Measurements from ENCODE around the gene MRRF.

The MRRF gene, protein sequence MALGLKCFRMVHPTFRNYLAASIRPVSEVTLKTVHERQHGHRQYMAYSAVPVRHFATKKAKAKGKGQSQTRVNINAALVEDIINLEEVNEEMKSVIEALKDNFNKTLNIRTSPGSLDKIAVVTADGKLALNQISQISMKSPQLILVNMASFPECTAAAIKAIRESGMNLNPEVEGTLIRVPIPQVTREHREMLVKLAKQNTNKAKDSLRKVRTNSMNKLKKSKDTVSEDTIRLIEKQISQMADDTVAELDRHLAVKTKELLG

DNA sequence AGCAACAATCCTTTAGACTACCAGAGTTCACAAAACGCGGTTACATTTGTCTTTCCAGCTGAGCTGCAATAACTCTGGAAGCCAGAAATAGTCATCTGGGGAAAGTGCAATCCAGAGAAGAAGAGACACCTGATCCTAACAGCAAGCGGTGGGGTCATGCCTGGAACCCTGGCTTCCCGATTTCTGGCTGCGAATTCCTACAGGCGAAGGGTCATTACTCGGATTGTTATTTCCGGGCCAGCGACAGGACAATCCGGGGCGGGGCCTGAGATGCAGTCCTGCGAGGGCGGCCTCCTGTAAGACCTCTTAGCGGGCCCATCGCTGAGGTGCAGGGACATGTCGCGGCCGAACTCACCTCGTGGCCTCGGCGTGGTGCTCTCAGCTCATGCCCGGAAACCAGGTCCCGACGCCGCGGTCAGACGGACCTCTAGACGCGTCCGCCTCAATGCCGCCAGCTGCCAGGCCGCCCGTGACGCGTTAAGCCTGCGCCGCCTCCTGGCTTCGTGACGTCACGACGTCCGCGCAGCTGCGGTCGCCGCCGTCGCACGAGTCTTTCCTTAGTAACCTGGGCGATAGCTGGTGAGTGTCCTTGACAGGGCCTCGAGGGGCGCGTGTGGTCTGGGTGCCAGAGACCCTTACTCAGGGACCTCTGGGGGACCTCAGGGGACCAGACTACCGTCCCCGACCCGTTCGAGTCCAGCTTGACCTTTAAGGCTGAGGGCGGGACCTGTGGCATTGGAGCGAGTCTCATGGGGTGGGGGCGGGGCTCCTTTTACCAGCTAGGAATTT, at the start of gene MRRF, which contains the start of gene RBM18:
Gene MRRF, plus strand, starts transcription at position 523 of the 789 bp plus-strand sequence. CDS start 6,010 bp downstream, outside the sequence.
Gene RBM18, minus strand, starts transcription at position 481 of the 789 bp plus-strand sequence. CDS start 3,348 bp downstream, outside the sequence.
- DNase-seq (ENCODE audit: low spot score) = peak; percentile 69

DNA sequence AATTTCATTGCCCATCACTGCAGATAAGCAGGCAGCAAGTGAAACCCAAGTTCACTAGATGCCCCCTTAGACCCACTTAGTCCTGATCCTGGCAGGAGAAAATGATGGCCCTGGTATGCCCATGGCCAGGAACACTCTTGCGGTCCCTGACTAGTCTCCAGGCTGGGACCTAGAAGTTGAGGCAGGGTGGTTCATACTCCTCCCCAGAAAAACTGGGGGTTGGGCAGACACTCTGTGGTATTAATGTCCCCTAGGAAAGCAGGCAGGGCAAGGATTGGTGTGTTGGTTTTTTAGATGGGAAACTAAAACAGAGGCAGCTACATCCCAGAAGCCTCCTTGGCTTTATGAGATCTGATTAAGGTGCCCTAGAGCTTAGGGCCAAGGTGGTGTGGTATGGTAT, 49.0 kb upstream of the MRRF start:
- no peak for DNase-seq (ENCODE audit: low spot score)

DNA sequence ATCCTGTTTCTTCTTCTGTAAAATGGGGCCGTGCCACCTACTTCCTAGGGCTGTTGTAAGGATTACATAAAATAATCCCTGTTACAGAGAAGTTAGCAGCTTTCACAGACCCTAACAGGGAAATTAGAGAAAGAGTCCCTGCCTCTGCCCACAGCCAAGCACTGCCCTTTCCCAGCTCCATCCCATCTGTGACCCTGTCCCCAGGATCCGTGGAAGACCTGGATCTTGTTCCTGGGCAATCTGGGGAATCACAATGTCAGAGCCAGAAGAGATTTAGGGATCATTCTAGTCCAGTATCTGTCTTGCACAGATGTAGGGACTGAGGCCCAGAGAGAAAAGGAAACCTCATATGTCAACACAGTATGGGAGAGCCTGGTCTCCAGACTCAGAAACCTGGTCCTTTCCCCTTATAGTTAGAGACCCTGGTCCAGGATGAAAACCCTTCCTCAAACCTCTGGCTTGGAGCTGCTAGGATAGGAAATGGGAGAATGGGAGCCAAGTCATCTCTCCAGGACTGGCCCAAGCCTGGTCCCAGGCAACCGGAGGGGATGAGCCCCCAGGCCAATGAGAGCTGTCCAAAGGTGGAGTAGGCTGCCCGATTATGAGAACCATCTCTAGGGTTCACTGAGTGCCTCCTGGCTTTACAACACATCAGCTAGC, 48.4 kb upstream of the MRRF start:
- no peak for DNase-seq (ENCODE audit: low spot score)

DNA sequence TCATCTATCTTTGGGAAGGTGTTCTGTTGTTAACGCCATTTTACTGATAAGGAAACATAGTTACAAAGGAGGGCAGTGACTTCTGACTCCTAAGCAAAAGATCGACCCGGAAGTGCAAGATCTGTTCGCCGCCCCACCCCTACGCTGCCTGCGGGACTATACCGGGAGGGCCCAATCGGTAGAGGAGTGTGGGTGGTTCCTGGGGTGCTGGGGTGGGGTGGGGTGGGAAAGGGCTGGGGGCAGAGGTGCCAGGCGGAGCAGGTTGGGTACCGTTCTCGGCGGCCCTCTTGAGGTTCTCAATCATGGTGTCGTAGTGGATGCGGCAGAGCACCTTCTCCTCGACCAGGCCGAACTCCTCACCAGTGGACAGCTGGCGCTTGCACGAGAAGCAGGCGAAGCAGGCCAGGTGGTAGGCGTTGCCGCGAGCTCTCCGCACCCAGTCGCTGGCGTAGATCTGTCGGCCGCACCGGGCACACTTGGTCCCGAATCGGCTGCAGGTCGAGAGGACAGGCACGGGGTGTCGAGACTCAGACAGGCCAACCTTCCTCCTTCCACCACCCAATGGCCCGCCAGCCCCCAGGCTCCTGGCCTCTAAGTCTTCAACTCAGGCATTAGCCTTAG, 47.8 kb upstream of the MRRF start:
- DNase-seq (ENCODE audit: low spot score) = no peak

DNA sequence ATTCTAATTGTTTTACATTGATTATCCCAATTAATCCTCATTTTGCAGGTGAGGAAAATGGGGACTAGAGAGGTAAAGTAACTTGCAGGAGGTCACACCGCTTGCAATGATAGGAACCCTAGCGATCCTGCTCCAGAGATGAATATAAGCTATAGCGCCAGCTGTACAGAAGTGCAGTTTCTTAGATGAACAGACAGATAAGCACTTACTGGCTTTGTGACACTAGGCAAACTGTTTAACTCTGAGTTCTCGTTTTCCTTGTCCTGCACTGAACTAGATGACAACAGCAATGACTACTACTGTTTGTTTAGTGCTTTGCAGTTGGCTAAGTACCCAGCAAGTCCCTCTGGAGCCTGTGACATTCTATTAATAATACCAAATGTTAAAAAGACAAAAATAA, 47.0 kb upstream of the MRRF start:
- DNase-seq (ENCODE audit: low spot score) = no peak

DNA sequence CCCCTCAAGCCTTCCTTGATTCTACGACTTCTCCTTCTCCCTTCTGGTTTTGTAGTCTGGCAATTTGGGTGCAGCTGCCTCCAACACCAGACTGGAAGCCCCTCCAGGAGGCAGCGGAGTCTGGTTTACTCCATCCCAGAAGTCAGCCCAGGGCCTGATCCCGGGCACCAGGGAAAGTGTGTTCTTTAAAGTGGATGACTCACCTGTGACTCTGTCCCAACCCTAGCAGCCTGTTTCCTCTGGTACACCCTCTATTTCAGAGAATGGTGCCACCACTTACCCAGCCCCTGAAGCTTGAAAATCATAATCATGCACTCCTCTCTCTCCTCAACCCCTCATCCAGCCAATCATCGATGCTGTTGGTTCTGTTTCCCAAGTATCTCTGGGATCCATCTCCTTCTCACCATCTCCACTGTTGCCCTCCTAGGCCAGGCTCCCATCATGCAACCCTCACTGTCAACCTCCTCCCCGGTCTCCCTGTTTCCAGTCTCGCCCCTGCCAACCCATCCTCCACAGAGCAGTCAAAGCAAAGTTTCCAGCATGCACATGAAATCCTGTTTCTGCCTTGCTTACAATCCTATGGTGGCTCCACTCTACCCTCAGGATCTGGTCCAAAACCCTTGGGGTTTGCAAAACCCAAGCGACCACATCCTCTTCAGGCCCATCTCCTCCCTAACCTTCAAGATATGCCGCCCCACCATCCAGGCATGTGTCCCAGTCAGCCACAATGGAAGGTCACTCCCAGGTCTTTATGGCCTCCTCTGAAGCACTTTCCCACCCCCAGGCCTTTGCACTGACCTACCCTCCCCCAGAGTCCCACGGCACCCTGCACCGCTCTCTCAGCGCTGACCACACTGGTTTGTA, 46.4 kb upstream of the MRRF start:
- DNase-seq (ENCODE audit: low spot score) = no peak

DNA sequence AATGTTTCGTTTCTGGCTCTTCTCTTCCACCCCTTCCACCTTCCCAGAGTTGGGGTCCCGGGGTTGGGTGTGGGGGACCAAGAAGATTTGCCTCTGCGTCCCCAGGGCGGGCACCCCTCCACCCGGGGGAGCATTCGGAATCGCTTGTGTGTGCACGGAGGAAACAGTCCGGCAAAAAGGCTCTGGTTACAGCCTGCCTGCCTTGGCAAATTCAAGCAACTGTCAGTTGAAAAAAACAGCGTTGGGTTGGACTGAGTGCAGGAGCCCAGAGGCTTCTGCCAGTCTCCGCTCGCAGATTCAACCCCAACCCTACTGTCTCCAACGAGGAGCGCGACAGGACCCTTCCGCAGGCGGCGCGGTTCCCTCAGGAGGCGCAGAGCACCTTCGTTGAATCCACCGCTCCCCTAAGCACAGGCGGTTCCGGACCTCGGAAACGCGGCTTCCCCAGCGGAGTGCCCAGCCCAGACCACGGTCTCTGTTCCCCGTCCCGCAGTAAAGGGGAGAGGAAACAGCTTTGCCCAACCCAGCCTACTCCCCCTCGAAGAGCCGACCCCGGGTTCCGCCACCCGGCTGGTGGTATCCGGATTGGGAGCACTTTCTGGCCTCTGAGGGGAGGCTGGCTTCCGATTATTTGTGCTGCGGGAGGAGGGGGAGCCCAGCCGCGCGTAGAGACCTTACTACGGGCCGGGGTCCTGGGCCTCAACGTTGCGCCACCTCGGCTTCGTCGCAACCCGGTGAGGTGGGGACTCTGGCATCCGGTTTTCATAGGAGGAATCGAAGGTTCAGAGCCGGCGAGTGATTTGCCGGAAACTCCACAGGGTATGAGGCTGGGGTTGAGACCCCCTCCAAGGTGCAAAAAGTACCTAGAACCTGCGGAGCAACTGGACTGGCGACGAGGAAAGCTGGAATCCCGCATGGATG, 45.5 kb upstream of the MRRF start:
- DNase-seq (ENCODE audit: low spot score) = no peak

DNA sequence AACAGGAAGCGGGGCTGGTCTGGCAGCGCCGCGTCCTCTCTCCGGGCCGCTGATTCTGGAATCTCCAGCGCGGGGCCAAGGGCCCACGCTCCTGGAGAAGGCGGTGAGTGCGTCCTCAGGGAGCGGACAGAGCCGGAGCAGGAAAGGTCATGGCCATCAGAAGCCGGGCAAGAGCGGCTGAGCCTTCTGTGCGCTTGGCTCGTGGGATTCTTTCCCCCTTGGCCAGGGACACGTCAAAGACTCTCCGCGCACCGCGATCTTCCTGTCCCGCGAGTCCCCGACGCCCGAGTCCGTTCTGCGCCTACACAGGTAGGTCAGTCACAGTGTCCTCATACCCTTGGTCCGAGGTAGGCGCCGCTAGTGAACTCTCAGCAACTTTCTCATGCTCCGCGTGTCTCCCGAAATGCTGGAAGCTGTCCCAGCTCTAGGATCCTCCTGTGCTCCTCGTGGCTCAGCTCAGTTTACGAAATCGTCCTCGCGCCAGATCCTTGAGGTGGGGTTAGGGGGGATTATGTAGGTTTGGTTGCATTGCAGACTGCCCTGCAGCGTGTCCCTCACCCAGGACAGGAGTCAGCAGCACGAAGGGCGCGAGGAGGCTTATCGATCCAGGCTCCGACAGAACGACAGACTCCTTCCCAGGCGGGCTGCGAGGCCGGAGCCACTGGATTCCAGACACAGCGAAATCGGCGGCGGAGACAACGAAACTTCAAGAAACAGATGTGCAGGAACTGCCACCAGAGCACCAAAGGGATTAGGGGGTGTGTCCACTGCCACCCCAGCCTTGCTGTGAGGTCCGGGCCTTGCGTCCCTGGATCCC, 44.6 kb upstream of the MRRF start:
- DNase-seq (ENCODE audit: low spot score) = no peak

DNA sequence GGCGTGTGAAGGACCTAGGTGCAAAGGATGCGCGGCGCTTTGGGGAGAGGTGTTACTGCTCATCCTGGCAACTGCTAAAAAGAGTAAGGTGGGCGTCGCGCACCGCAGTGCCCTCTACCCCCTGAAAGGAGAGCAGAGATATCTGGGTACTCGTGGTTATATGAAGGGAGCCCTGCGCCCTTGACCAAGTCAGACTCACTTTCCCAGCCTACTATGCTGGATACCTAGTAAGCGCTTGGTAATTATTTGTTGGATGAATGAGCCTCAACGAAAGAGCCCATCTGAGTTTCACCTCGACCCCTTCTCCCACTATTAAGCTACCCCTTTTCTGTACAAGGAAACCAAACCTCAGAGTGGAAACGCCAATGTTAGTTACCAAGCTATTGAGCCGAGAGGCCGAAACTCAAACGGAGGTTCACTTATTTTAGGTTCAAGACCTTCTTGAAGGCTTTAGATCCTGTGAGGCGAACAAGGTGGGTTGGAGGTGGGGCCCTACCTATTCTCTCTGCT, 44.0 kb upstream of the MRRF start:
- DNase-seq (ENCODE audit: low spot score) = no peak

DNA sequence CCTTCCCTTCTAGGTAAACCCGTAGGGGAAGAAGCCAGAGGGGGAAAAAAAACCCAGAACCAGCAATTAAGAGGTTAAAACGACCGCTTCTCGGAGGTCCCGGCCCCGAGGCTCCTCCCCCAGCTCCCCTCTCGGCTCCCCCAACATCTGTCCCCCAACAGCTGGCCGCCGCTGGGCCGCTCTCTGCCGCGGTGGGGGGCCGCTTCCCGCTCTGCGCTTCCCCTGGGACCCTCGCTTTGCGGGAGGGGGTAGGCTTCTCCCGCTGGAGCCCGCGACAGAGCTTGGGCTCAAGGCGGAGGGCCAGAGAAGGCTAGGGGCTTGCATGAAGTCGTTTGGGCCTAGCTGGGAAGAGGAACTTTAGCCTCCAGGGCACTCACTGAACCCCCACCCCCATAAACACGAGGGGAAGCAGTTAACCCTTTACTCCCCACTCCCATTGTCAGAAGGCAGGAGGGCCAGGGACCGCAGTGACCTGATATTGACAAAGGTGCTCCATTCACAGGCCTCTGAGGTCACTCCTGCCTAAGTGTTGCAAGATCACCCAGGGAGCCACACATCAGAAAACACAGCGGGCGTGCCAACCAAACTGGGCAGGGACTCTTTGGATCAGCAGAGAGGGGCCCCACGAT, 43.4 kb upstream of the MRRF start:
- DNase-seq (ENCODE audit: low spot score) = no peak

DNA sequence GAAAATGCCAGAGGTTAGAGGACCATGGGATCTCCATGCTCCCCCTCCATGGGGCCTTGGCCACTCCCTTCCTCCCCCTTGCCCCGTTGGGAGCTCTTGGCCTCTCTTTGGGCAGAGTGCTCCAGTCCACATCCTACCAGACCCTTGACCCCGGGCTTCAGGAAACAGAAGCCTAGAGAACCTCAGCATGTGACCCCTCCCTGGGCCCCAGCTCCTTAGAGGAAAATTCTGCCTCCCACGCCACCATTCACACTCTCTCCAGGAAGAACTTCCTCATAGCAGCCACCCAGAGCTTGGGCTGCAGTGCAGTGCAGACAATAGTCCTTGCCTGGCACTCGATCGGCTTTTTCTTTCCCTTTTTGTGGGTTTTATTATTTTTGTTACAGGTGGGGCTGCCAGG, 41.9 kb upstream of the MRRF start:
- no peak for DNase-seq (ENCODE audit: low spot score)

DNA sequence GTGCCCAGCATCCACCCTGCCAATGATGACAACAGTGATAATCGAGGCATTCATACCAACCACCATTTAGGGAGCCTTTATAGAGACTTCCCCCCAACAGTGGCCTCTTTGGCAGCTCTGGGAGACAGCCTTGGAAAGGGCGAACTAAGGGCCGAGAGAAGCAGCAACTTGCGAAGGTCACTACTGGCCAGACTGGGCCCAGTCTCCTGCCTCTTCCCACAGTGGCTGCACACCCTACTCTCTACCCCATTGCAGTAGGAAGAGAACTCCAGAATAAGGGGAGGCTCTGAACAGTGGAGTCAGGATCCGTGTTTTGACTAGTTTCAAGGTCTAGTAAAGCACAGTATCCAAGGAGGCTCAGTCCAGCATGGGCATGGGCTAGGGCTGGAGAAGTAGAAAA, 41.2 kb upstream of the MRRF start:
- no peak for DNase-seq (ENCODE audit: low spot score)

DNA sequence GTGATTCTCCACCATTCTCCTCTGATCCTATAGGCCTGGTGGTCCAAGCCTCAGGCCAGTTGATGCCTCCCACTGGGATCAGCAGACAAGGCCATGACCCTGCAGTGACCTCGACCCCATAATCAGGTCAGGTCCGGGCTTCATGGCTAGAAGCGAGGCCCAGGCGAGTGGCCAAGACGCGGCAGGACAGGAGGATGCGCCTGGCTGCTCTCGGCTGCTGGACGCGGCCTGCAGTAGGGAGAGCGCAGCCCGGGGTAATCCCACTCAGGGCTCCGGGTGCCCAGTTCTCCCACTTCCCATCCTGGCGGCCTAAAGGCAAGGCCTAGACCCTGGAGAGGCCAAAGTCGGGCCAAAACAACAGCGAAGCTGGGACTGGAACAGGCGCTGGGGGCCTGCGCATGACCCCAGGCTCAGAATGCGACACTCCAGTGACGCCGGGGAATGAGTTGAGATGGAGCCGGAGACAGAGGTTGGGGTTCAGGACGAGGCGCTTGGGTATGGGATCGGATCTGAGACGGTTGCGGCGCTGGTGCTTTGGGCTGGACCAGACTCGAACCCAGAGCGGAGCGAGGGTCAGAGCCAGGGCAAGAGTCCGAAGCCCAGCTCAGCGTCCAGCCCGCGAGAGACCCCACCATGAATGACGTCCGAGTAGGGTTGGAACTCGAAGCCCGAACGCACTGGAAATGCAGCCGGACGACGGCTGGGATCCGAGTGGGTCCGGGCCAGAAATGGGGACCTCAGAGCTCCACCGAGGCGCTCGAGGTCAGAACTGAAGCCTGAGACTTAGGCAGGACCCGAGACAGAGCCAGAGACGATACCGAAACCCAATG, 39.2 kb upstream of the MRRF start:
- no peak for DNase-seq (ENCODE audit: low spot score)

DNA sequence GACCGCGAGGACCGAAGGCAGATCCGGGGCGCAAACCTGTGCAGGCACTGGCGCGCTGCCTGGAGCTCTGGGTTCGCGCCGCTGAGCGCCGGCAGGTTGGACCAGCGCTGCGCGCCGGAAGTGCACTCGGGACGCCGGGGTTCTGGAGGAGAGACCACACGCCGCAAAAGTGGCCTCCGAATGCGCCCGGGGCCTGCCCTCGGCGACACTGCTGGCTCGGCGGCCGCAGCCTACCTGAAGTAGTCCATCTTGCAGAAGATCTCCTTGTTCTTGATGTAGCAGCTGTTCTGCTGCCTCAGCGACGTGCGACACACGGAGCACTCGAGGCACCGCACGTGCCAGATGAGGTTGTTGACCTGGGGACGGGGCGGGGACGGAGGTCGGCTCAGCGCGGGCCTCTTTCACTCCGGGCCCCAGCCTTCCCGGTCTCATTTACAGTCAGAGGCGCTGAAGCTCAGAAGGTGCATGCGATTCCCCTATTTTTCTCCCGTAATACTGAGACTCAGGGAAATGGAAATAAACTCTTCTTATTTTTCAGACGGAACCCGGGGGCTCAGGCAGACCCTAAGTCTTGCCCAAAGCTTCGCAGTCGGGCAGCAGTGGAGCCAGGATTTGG, 38.4 kb upstream of the MRRF start:
- DNase-seq (ENCODE audit: low spot score) = no peak

DNA sequence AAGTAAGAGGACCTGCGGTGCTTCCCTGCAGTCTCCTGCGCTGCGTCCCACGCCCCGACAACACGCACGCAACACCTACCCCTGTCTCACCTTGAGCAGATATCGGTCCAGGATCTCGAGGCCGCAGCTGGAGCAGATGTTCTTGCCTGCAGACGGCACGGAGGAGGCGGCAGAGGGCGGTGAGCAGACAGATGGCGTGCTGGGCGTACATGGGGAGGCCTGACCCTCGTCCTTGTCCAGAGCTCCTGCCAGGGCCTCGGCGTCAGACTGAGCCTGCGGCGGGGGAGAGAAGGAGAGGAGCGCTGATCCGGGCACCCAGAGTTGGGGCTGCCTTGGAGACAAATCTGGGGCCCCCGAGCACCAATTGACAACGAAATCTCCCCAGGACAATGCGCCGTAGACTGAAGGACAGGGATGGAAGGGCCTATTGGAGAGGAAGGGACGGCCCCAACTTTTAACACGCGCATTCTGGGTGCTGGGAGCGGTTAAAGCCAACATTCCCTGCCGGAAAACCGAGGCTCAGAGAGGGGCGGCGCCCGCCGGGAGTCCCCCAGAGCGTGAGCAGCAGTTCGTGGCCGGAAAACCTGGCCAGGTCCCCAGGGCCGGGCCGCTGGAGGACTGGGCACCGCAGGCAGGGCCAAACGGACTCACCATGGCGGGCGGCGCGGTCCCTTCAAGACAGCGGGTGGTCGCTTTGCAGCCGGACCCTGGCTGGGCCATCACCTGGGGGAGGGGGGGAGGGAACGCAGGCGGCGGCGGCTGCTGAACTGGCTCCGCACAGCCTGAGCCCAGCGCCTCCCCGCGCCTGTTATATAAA, 37.7 kb upstream of the MRRF start:
- DNase-seq (ENCODE audit: low spot score) = no peak

DNA sequence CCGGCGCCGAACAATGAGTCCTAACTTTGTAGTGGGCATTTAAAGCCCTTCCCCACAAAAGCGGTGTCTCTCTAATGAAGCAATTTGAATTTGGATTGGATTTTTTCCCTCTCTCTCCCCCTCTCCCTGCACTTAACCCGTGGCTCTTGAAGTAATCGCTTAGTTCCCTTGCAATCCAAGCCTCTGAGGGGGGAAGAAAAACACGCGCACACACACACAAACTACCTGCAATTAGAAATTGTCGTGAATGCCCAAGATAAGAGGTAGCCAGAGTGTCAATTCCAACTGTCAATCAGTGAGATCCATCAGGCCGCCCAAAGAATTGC, 37.1 kb upstream of the MRRF start:
- no peak for DNase-seq (ENCODE audit: low spot score)

DNA sequence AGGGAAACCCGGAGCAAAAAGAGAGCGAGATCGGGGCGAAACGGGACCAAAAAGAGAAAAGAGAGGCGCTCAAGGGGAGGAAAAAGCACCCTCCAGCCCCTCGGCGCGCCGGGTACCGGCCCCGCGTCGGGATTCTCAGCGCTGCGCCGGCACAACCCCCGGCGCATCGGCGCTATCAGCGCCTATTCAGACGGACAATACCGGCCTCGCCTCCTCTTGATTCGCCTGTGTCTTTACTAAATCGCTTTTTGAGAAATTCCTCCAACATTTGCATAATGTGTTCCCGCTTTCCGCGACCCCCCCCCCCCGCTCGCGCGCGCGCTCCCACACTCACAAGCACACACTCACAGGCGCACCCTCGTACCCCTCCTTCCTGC, 36.5 kb upstream of the MRRF start:
- no peak for DNase-seq (ENCODE audit: low spot score)
